ENCODE measurements around the gene WDR27. TPM values are rescaled to one million over a fixed set of nuclear protein-coding genes. Genes with fewer than 3 reads are reported as not detected.

Gene WDR27
- total RNA-seq, 4 donors from 2014 or later: 12.4 to 38.7 (median 27.6) TPM

- no peaks in the 10 kb centered on the region for H3K36me3 ChIP-seq
- 60 to 80% methylated on average over 1 to 3 of the region's 5 CpGs for WGBS, 2 donors
- no peak for TF ChIP-seq POLR2A (IDR thresholded peaks at IDR 0.05)
- TF ChIP-seq CTCF (IDR thresholded peaks at IDR 0.05): no peak
- intact Hi-C loops (cut with DNase I): no loop called here
- H3K4me1 ChIP-seq: no peaks in the 10 kb centered on the region
- no peak for DNase-seq
- H3K27me3 ChIP-seq: no peaks in the 10 kb centered on the region
- H3K4me3 ChIP-seq: no peak overlapping the region
- H3K9me3 ChIP-seq: peaks cover 0 to 17% (median 12%) of the 10 kb centered on the region in 3 donors
- no peak overlapping the region for H3K27ac ChIP-seq
Observed at GRCh38 chr6:169411722-169412121, 290.1 kb downstream of the WDR27 start.

GRCh38 chr6:169411296-169411695 is 290.5 kb downstream of the WDR27 start:
- TF ChIP-seq CTCF (IDR thresholded peaks at IDR 0.05): no peak
- no peak for TF ChIP-seq POLR2A (IDR thresholded peaks at IDR 0.05)
- DNase-seq: no peak
- H3K4me3 ChIP-seq: no peak overlapping the region
- H3K27ac ChIP-seq: no peak overlapping the region
- peaks cover 0 to 17% (median 12%) of the 10 kb centered on the region in 3 donors for H3K9me3 ChIP-seq
- no peaks in the 10 kb centered on the region for H3K36me3 ChIP-seq
- no peaks in the 10 kb centered on the region for H3K27me3 ChIP-seq
- intact Hi-C loops (cut with DNase I): no loop called here
- WGBS, 2 donors: 85% methylated on average over 4 of the region's 9 CpGs; no CpG with 5 or more reads in 1 of the 2 donors
- no peaks in the 10 kb centered on the region for H3K4me1 ChIP-seq

- 64 to 77% methylated on average over 4 of the region's 4 CpGs for WGBS, 2 donors
- TF ChIP-seq CTCF (IDR thresholded peaks at IDR 0.05): no peak
- TF ChIP-seq POLR2A (IDR thresholded peaks at IDR 0.05): no peak
- peaks cover 0 to 10% (median 6%) of the 10 kb centered on the region in 3 donors for H3K9me3 ChIP-seq
- no peak overlapping the region for H3K27ac ChIP-seq
- intact Hi-C loops (cut with DNase I): no loop called here
- no peaks in the 10 kb centered on the region for H3K36me3 ChIP-seq
- H3K27me3 ChIP-seq: no peaks in the 10 kb centered on the region
- H3K4me1 ChIP-seq: no peaks in the 10 kb centered on the region
- no peak overlapping the region for H3K4me3 ChIP-seq
- no peak for DNase-seq
Observed at GRCh38 chr6:169409742-169410312, 292.0 kb downstream of the WDR27 start.

GRCh38 chr6:169407325-169407724 is 294.5 kb downstream of the WDR27 start:
- H3K36me3 ChIP-seq: no peaks in the 10 kb centered on the region
- H3K4me1 ChIP-seq: no peaks in the 10 kb centered on the region
- DNase-seq: no peak
- H3K9me3 ChIP-seq: no peaks in the 10 kb centered on the region
- intact Hi-C loops (cut with DNase I): no loop called here
- 46 to 49% methylated on average over 5 of the region's 5 CpGs for WGBS, 2 donors
- no peaks in the 10 kb centered on the region for H3K27me3 ChIP-seq
- no peak overlapping the region for H3K27ac ChIP-seq
- TF ChIP-seq POLR2A (IDR thresholded peaks at IDR 0.05) (no peak), CTCF (IDR thresholded peaks at IDR 0.05) (no peak)
- H3K4me3 ChIP-seq: no peak overlapping the region

Other genes starting within 250 kb of the WDR27 start
- 10 to 100 TPM; 14.8 to 29.0 (median 21.7) TPM for gene C6orf120, start 97 bp upstream of the WDR27 start, total RNA-seq
- gene PHF10, start 22.5 kb upstream of the WDR27 start, total RNA-seq: 10 to 100 TPM; 25.8 to 67.9 (median 31.5) TPM
- 1 to 10 TPM in 3 of 4 donors, under 1 TPM in 1; 0.94 to 3.1 (median 1.4) TPM for gene DYNLT2, start 49.5 kb upstream of the WDR27 start, total RNA-seq
- 10 to 100 TPM; 10.3 to 21.4 (median 17.6) TPM for gene ERMARD, start 49.6 kb upstream of the WDR27 start, total RNA-seq

Measured in esophagus squamous epithelium (tissue), 5 donors.